ENCODE data around the gene FRMD8. TPM values are rescaled to one million over a fixed set of nuclear protein-coding genes. Genes with fewer than 3 reads are reported as not detected.

FRMD8 gene
- total and polyA plus RNA-seq, 2 experiments from 2014 or later = 7.0 to 35.4 TPM

GRCh38 chr11:65433657-65434056 is 47.2 kb downstream of the FRMD8 start (continued):
- TF ChIP-seq ZNF462 (CRISPR knock-in tag; IDR thresholded peaks at IDR 0.05) (no peak), STAT1 (IDR thresholded peaks at IDR 0.05; ENCODE audit: unreplicated experiment) (no peak), EZH2 (IDR thresholded peaks at IDR 0.05; ENCODE audit: low read depth, unreplicated experiment) (no peak), POLR2AphosphoS5 (IDR thresholded peaks at IDR 0.05; ENCODE audit: low read depth) (no peak), CREB1 (CRISPR knock-in tag; IDR thresholded peaks at IDR 0.05; ENCODE audit: low read depth) (no peak)

GRCh38 chr11:65434057-65434666 is 47.7 kb downstream of the FRMD8 start:
- Histone ChIP-seq H2AFZ (no peak overlapping the region), H3K9me2 (ENCODE audit: insufficient read depth) (no peaks in the 10 kb centered on the region), H3K4me3 (no peak overlapping the region), H3K79me2 (replicated peaks; ENCODE audit: insufficient read depth) (no peaks in the 10 kb centered on the region), H3K4me2 (no peak overlapping the region), H3F3A (replicated peaks; ENCODE audit: low read depth) (no peaks in the 10 kb centered on the region), H3K27ac (ENCODE audit: low read depth) (no peak overlapping the region), H3K27me3 (ENCODE audit: insufficient read depth) (no peaks in the 10 kb centered on the region), H4K20me1 (replicated peaks; ENCODE audit: insufficient read depth) (no peaks in the 10 kb centered on the region; the same call in 1 of the 2 replicates), H3K36me3 (ENCODE audit: insufficient read depth) (no peaks in the 10 kb centered on the region), H3K4me1 (ENCODE audit: insufficient read depth) (peaks cover 12% of the 10 kb centered on the region)
- Mint-ChIP-seq H3K27ac (no peak overlapping the region), H3K36me3 (ENCODE audit: low read depth) (no peaks in the 10 kb centered on the region), H3K4me3 (no peak overlapping the region), H3K4me1 (peaks cover 13% of the 10 kb centered on the region), H3K27me3 (ENCODE audit: insufficient read depth, low read depth, poor library complexity) (no peaks in the 10 kb centered on the region), H3K9me3 (no peaks in the 10 kb centered on the region)
- ATAC-seq (no peak), DNase-seq (ENCODE audit: low spot score) (no peak)
- no peak for TF ChIP-seq ZNF462 (CRISPR knock-in tag; IDR thresholded peaks at IDR 0.05)
